NCI-H2196 (cell line): Measurements from ENCODE around the gene PRUNE2.
A peak's percentile ranks its signal among the peaks of the same experiment; 100 is the strongest.
"Not testable (repeated sequence)": the region's sequence is repeated elsewhere in the genome, so short reads cannot be mapped to it uniquely, and the experiment has no call there.

Experiments used
- DNase-seq: peaks from one replicate; lab custom pipeline; 2025; ENCODE audit not compliant: unreplicated experiment; lab: John Stamatoyannopoulos, UW

Gene PRUNE2

DNA sequence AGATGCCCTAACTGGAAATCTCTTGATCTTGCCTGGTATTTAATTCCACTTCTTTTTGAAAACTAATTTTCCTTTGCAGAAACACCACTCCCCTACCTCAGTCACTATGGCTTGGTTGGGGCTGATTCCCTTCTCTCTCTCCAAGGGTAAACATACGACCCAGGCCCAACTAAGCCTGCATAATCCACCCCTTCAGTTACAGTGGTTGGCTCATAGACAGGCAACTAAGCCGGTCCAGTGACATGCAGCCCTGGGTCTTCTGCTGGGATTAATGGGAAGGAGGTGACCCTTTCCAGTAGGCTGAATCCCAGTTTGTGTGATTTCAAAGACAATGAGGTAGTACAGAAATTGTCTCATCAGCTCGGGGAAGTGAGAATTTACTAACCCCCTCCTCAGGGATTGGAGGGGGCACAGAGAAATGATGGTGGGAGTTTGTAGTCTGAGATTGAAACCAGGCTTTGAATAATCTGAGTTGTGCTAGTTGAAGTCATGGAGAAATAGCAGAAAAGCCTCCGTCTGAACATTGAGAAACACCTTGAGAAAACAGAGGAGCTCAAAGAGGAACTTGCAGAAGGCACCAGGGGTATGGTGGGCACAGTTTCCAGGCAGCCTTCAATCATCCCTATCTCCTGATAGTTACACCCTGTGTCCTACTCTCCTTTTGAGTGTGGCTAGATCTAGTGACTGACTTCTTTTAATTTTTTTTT, 298.0 kb downstream of the PRUNE2 start:
- DNase-seq: no peak

DNA sequence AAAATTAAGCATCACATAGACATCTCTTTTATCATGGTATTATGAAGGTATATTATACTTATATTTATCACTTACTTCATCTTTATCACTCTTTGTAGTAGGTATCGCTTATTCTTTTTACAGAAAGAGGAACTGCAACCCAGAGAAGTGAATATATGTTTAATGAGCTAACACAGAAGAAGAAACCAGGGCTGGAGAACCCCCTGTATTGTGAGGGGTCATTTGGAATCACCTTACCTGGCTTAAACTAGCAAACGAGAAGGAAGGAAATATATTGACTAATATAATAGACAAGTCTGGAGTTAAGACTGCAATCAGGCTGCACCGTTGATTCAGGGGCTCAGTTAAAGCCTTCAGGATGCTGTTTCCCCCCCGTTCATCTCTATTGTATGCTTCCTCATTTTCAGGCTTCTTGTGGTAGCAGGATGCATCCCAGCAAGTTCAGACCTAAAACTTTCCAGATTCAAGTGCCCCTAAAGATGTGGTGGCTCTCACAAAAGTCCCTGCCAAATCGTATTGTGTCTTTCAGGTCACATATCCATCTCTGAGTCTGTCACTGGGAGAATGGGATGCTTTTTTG, 300.5 kb downstream of the PRUNE2 start:
- no peak for DNase-seq

GRCh38 chr9:76603931-76604570, 301.9 kb downstream of the PRUNE2 start:
- no peak for DNase-seq

GRCh38 chr9:76603448-76603895, 302.4 kb downstream of the PRUNE2 start:
- no peak for DNase-seq

DNA sequence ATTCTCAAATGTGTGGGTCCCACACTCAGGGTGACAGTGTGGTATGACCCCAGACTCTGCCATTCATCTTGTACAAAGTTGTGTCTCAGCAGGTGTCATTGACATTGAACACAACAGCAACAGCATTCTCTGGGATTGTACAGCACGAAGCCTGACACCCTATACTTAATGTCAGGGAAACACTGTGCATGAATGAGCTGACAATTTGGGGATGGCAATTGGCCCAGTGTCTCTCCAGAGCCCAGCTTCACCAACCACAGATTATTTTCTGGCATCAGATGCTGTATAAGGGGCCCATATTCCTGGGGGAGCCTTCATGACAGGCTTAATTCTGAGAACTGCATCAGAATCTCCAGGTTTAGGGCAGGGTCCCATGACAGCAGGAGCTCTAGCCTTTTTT, 303.7 kb downstream of the PRUNE2 start:
- DNase-seq: no peak

DNA sequence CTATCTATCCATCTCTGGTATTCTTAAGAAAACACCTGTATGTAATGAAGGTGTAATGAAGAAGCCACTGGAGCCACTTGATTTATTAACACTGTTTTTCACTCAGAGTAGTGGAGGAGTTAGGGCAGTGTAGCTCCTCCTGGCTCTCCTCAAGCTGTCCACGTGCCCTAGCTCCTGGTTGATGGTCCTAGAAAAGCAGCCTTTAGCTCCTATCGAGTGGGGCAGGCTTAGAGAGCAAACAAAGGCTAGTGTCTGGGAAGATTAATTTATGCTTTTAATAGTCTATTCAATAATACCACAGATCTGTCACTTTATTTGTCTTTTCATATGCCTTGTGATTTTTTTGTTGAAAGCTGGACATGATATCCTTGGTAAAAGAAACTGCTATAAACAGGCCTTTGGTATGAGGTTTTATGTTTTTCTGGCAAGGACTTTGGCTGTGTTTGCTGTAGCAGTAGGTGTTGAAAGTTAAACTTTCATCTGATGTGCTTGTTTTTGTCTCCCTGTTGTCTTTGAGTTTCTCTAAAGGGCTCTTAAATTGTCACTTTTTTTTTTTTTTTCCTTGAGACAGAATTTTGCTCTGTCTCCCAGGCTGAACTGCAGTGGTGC, 305.8 kb downstream of the PRUNE2 start:
- DNase-seq: peak; percentile 36

- no peak for DNase-seq
Observed at GRCh38 chr9:76598981-76599380, 306.9 kb downstream of the PRUNE2 start.

DNA sequence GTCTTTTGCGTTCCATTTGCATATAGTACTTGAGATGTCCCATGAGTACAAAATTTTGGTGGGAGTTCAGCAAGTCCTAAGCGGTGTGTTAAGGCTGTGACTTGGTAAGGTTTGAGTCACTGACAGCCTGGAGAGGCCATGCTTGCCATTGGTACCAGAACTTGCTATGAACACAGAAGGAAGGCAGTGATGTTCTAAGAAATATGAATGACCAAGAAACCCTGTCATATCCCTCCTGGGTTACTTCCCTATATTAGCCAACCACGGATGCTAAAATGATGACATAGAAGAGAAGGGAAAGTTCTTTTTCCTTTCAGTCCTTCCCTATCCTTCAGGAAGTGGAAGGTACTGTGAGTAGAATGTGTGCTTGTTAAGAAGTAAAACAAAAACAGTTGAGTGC, 310.3 kb downstream of the PRUNE2 start:
- no peak for DNase-seq

- DNase-seq: no peak
Observed at GRCh38 chr9:76594764-76595424, 311.0 kb downstream of the PRUNE2 start.

DNA sequence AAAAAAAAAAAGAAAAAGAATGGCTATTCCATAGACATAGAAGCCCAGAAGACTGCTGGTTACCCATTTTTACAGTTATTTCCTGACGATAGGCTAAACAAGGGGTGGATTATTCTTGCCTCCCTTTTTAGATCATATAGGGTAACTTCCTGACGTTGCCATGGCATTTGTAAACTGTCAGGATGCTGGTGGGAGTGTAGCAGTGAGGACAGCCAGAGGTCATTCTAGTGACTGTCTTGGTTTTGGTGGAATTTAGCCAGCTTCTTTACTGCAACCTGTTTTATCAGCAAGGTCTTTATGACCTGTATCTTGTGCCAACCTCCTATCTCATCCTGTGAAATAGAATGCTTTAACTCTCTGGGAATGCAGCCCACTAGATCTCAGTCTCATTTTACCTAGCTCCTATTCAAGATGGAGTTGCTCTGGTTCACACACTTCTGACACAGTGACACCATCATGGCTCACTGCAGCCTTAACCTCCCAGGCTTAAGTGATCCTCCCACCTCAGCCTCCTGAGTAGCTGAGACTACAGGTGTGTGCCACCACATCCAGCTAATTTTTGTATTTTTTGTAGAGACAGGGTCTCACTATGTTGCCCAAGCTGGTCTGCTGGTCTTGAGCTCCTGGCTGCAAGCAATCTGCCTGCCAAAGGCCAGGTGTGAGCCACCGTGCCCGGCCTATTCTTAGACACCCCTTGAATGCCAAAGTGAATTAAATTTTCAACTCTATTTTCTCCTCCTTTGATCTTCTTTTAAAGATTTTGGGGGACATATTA, 311.8 kb downstream of the PRUNE2 start:
- not testable (repeated sequence) for DNase-seq

GRCh38 chr9:76592974-76593347, 313.0 kb downstream of the PRUNE2 start:
- no peak for DNase-seq

GRCh38 chr9:76592091-76592973, 313.6 kb downstream of the PRUNE2 start:
- DNase-seq: no peak

DNA sequence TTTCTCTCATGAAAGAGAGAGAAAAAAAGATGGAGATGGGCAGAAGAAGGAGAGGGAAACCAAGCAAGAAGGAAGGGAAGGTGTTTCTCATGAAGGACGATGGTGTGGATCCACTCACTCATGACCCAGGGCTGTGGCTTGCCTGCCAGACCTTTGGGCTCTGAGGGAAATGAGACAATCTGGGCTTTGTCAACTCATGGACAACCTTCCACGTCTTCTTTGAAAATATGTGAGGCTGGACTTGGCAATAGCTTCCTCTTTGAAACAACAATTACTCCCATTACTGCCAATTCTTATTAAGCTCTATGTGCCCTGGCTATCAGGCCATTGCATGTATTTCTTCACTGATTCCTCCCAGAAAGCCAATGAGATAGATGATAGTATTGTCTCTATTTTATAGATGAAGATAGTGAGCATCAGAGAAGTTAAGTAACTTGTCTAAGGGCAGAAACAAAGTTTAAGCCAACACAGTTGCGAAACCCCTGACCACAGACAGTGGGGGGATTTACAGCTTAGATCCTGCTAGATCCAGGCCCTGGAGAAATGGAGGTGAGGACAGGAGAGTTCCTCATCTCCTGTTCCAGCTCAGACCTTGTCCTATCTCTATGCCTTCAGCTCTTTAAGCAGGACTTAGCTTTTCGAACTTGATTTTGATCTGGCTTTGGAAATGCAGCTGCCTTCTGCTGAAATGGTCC, 314.5 kb downstream of the PRUNE2 start:
- DNase-seq: no peak

- no peak for DNase-seq
Observed at GRCh38 chr9:76588316-76588715, 317.6 kb downstream of the PRUNE2 start.

DNA sequence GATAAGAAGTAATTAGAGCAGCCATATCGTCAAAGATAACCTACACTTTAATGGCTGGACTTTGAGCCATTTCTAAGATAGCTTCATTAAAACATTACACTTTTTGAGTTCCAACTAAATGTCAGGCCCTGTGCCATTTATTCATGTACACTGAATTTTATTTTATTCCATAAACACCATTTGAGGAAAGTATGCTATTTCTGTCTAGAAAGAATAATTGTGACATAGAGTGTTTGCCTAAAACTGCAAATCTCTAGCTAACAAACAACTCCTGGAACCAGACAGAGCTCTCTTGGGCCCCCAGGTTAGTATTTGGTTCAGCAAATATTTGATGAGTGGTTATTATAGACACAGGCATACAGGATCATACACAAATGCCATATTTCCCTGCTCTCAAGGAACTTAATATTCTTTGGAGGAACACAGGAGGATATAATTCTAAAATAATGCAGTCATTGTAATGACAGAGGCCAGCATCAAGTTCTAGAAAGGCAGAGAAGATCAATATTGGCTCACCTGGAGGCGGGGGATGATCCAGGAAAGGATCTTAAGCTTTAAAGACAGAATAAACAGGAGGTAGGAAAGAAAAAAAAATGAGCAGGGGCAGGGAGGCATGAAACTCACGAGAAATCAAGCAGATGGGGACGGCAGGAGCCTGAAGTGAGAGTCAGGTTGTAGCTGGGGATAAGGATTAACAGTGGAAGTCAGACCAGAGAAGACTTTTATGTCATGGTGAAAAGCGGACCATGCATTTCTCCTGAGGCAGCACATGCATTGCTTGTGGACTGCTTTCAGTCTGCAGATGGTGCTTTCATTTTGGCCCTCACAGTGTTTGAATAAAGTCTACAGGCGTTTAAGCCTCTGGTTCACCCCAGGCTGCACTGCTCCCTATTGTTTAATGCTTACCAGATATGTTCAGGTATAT, 319.3 kb downstream of the PRUNE2 start:
- peak; percentile 31 for DNase-seq

- DNase-seq: peak; percentile 48
Observed at GRCh38 chr9:76585487-76586389, 320.2 kb downstream of the PRUNE2 start.

DNA sequence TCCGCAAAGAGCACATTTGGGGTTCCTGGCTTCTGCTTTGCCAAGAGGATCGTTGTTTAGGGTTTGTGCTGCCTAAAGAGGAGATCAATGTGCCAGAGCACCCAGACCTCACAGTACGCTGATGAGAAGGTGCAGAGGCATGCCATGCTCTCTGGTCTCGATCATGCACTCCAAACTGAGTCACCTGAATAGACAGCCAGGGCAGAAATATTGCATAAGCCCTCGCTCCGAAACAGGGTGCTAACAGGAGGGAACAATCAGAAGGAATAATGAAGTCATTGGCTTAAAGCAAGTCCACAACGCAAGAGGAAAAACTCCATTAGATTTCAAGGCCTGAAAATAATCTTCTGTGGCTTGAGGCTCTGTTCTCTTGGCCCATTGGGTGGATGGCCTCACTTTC, 322.7 kb downstream of the PRUNE2 start:
- DNase-seq: no peak
